ENCODE data around the gene SH3BP2. TPM values are rescaled to one million over a fixed set of nuclear protein-coding genes. Genes with fewer than 3 reads are reported as not detected.
"Not testable (repeated sequence)": the region's sequence is repeated elsewhere in the genome, so short reads cannot be mapped to it uniquely, and the experiment has no call there.

The SH3BP2 gene
- total RNA-seq, 2 experiments from 2014 or later, result 45.7 to 47.4 TPM

- intact Hi-C loops (cut with micrococcal nuclease), result no loop called here
- Mint-ChIP-seq H3K27me3 (ENCODE audit: low read depth) (no peaks in the 10 kb centered on the region), H3K4me1 (ENCODE audit: low read depth) (peaks cover 25% of the 10 kb centered on the region), H3K4me3 (no peak overlapping the region), H3K27ac (no peak overlapping the region), H3K36me3 (ENCODE audit: low read depth) (no peaks in the 10 kb centered on the region), H3K9me3 (no peaks in the 10 kb centered on the region)
- DNase-seq, result no peak
- CTCF ChIA-PET, result interaction anchor here (1.4 kb wide), 1 partner anchor 18 kb away, joined by 3 read pairs; no protein-coding TSS in a partner anchor
Measured at GRCh38 chr4:2768124-2768523, 24.8 kb upstream of the SH3BP2 start.

GRCh38 chr4:2768921-2769336, 24.0 kb upstream of the SH3BP2 start:
- H3K4me1 Mint-ChIP-seq (ENCODE audit: low read depth), result peaks cover 25% of the 10 kb centered on the region
- H3K27me3 Mint-ChIP-seq (ENCODE audit: low read depth), result no peaks in the 10 kb centered on the region
- no peak overlapping the region for H3K4me3 Mint-ChIP-seq
- no peak overlapping the region for H3K27ac Mint-ChIP-seq
- H3K9me3 Mint-ChIP-seq, result no peaks in the 10 kb centered on the region
- no peaks in the 10 kb centered on the region for H3K36me3 Mint-ChIP-seq (ENCODE audit: low read depth)
- intact Hi-C loops (cut with micrococcal nuclease), result no loop called here
- CTCF ChIA-PET, result interaction anchor here (0.6 kb wide), 1 partner anchor 71 kb away, joined by 4 read pairs; no protein-coding TSS in a partner anchor
- DNase-seq, result no peak

DNA sequence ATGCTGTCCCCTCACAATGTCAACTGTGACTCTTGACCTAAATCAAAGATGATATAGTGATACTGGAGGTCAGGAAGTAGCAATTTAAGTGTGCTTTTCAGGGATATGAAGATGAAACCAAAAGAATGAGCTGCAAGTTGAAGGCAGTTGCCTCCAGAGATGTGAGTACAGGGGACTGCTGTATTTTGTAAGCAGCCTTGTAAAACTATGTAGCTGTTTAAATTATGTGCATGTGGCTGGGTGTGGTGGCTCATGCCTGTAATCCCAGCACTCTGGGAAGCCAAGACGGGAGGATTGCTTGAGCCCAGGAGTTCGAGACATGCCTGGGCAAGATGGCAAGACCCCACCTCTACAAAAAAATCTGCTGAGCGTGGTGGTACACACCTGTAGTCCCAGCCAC, 21.6 kb upstream of the SH3BP2 start:
- Mint-ChIP-seq H3K27me3 (ENCODE audit: low read depth) (no peaks in the 10 kb centered on the region), H3K4me1 (ENCODE audit: low read depth) (peaks cover 25% of the 10 kb centered on the region), H3K27ac (no peak overlapping the region), H3K36me3 (ENCODE audit: low read depth) (no peaks in the 10 kb centered on the region), H3K4me3 (no peak overlapping the region), H3K9me3 (no peaks in the 10 kb centered on the region)
- DNase-seq, result no peak
- CTCF ChIA-PET, result no interaction called here
- intact Hi-C loops (cut with micrococcal nuclease), result loop anchor here (2.0 kb wide), 1 partner anchor 42 kb away; no protein-coding TSS in a partner anchor

DNA sequence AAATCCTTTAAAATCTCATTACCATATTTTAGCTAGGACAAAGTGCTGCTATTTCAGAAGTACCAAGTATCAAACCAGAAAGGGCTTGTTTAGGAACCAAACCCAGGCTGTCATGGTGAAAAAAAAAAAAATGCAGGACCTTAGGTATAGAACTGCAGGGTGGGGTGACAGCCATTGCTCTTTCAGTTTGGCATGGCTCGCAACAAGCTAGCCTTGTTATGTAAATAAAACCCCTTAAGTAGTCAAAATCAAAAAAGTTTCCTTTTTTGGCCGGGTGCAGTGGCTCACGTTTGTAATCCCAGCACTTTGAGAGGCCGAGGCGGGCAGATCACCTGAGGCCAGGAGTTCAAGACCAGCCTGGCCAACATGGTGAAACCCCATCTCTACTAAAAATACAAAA, 12.2 kb upstream of the SH3BP2 start:
- peaks cover 18% of the 10 kb centered on the region for H3K4me1 Mint-ChIP-seq (ENCODE audit: low read depth)

GRCh38 chr4:2781911-2782310, 11.0 kb upstream of the SH3BP2 start:
- Mint-ChIP-seq H3K4me3 (no peak overlapping the region), H3K4me1 (ENCODE audit: low read depth) (peaks cover 29% of the 10 kb centered on the region), H3K27ac (no peak overlapping the region), H3K9me3 (peaks cover 17% of the 10 kb centered on the region), H3K36me3 (ENCODE audit: low read depth) (no peaks in the 10 kb centered on the region), H3K27me3 (ENCODE audit: low read depth) (no peaks in the 10 kb centered on the region)
- intact Hi-C loops (cut with micrococcal nuclease), result no loop called here
- DNase-seq, result no peak
- CTCF ChIA-PET, result no interaction called here

More for the DNA sequence above, 12.2 kb upstream of the SH3BP2 start:
- DNase-seq; H3K4me3 Mint-ChIP-seq; H3K27me3 Mint-ChIP-seq (ENCODE audit: low read depth); intact Hi-C loops (cut with micrococcal nuclease); H3K36me3 Mint-ChIP-seq (ENCODE audit: low read depth); H3K27ac Mint-ChIP-seq; CTCF ChIA-PET: not testable (repeated sequence)
- H3K9me3 Mint-ChIP-seq, result peaks cover 17% of the 10 kb centered on the region

DNA sequence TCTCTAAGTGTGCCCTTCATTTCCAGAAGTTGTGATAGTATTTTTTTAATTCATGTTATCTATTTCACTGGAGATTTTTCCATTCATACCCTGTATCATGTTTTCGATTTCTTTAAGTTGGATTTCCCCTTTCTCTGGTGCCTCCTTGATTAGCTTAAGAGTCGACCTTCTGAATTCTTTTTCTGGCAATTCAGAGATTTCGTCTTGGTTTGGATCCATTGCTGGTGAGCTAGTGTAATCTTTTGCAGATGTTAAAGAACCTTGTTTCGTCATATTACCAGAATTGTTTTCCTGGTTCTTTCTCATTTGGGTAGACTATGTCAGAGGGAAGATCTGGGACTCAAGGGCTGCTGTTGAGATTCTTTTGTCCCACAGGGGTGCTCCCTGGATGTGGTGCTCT, 9.1 kb upstream of the SH3BP2 start:
- Mint-ChIP-seq H3K9me3 (peaks cover 17% of the 10 kb centered on the region), H3K27ac (peak overlapping the region; percentile 71), H3K27me3 (ENCODE audit: low read depth) (no peaks in the 10 kb centered on the region), H3K4me3 (no peak overlapping the region), H3K36me3 (ENCODE audit: low read depth) (no peaks in the 10 kb centered on the region), H3K4me1 (ENCODE audit: low read depth) (peaks cover 45% of the 10 kb centered on the region)
- CTCF ChIA-PET, result interaction anchor here (0.8 to 1.2 kb wide), 3 partner anchors 20 to 194 kb away, joined by 3 to 5 read pairs (median 3); no protein-coding TSS in a partner anchor
- DNase-seq, result no peak
- intact Hi-C loops (cut with micrococcal nuclease), result no loop called here

DNA sequence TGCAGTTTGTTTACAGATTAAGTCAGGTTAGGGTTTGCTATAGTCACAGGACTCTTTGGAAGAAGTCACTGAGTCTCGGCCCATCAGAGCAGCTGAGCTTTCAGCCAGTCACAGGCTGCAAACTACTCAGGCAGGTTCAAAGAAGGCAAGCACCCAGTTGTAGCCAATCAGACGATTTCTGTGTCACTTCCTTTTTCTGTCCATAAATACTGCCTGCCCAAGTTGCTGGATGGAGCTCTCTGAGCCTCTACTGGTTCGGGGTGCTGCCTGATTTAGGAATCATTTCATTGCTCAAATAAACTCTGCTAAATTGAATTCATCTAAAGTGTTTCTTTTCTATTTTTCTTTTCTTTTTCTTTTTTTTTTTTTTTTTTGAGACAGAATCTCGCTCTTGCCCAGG, 7.3 kb upstream of the SH3BP2 start:
- DNase-seq, result peak; percentile 75
- Mint-ChIP-seq H3K4me3 (no peak overlapping the region), H3K9me3 (peaks cover 17% of the 10 kb centered on the region), H3K4me1 (ENCODE audit: low read depth) (peaks cover 52% of the 10 kb centered on the region), H3K36me3 (ENCODE audit: low read depth) (no peaks in the 10 kb centered on the region), H3K27ac (peak overlapping the region; percentile 96), H3K27me3 (ENCODE audit: low read depth) (no peaks in the 10 kb centered on the region)
- CTCF ChIA-PET, result interaction anchor here (0.6 to 1.2 kb wide), 5 partner anchors 13 to 193 kb away, joined by 3 to 5 read pairs (median 3); no protein-coding TSS in a partner anchor
- intact Hi-C loops (cut with micrococcal nuclease), result loop anchor here (1.0 to 2.0 kb wide), 3 partner anchors 27 to 53 kb away; no protein-coding TSS in a partner anchor

DNA sequence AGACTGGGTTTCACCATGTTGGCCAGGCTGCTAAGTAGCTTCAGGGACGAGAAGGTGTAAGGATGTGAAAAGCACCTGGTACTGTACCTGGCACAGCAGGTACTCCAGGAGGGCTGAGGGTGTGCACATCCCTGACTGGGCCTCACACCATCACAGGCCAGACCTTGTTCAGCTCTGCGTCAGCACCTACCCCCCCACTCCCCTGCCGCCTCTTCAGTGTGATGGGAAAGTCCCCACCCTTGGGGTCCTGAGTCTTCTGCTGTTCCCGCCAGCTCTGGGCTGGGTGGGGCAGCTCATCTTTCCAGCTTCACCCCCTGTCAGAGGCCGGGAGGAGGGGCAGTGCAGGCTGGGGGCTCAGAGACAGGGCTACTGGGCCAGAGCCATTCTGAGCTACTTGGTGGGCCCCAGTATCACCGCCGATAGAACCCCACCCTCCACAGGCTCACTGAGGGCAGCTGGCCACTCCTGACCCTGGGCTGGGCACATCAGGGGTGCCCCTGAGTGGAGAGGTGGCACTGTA, 6.7 kb upstream of the SH3BP2 start:
- intact Hi-C loops (cut with micrococcal nuclease), result loop anchor here (1.0 to 2.0 kb wide), 3 partner anchors 27 to 53 kb away; no protein-coding TSS in a partner anchor
- CTCF ChIA-PET, result interaction anchor here (0.6 to 1.2 kb wide), 6 partner anchors 13 to 192 kb away, joined by 3 to 5 read pairs (median 3); no protein-coding TSS in a partner anchor
- H3K27me3 Mint-ChIP-seq (ENCODE audit: low read depth), result no peaks in the 10 kb centered on the region
- DNase-seq, result peak; percentile 90
- H3K27ac Mint-ChIP-seq, result peak overlapping the region; percentile 96
- H3K9me3 Mint-ChIP-seq, result peaks cover 17% of the 10 kb centered on the region
- no peak overlapping the region for H3K4me3 Mint-ChIP-seq
- H3K36me3 Mint-ChIP-seq (ENCODE audit: low read depth), result no peaks in the 10 kb centered on the region
- peaks cover 52% of the 10 kb centered on the region for H3K4me1 Mint-ChIP-seq (ENCODE audit: low read depth)

GRCh38 chr4:2786794-2787229, 6.1 kb upstream of the SH3BP2 start:
- CTCF ChIA-PET, result interaction anchor here (0.7 to 1.2 kb wide), 3 partner anchors 11 to 149 kb away, joined by 3 to 5 read pairs (median 3); no protein-coding TSS in a partner anchor
- no peak overlapping the region for H3K4me3 Mint-ChIP-seq
- peak overlapping the region; percentile 96 for H3K27ac Mint-ChIP-seq
- intact Hi-C loops (cut with micrococcal nuclease), result loop anchor here (1.0 to 2.0 kb wide), 3 partner anchors 26 to 52 kb away; no protein-coding TSS in a partner anchor
- H3K27me3 Mint-ChIP-seq (ENCODE audit: low read depth), result no peaks in the 10 kb centered on the region
- H3K9me3 Mint-ChIP-seq, result peaks cover 16% of the 10 kb centered on the region
- no peaks in the 10 kb centered on the region for H3K36me3 Mint-ChIP-seq (ENCODE audit: low read depth)
- no peak for DNase-seq
- peaks cover 52% of the 10 kb centered on the region for H3K4me1 Mint-ChIP-seq (ENCODE audit: low read depth)

GRCh38 chr4:2787230-2788100, 5.4 kb upstream of the SH3BP2 start:
- H3K4me3 Mint-ChIP-seq, result no peak overlapping the region

GRCh38 chr4:2788101-2788500, 4.8 kb upstream of the SH3BP2 start:
- no peak for DNase-seq
- intact Hi-C loops (cut with micrococcal nuclease), result no loop called here
- peaks cover 51% of the 10 kb centered on the region for H3K4me1 Mint-ChIP-seq (ENCODE audit: low read depth)
- H3K27me3 Mint-ChIP-seq (ENCODE audit: low read depth), result no peaks in the 10 kb centered on the region
- peak overlapping the region; percentile 96 for H3K27ac Mint-ChIP-seq
- H3K4me3 Mint-ChIP-seq, result no peak overlapping the region
- CTCF ChIA-PET, result no interaction called here
- peaks cover 9% of the 10 kb centered on the region for H3K9me3 Mint-ChIP-seq
- H3K36me3 Mint-ChIP-seq (ENCODE audit: low read depth), result no peaks in the 10 kb centered on the region

More at GRCh38 chr4:2787230-2788100, 5.4 kb upstream of the SH3BP2 start:
- H3K4me1 Mint-ChIP-seq (ENCODE audit: low read depth), result peaks cover 52% of the 10 kb centered on the region
- H3K36me3 Mint-ChIP-seq (ENCODE audit: low read depth), result no peaks in the 10 kb centered on the region
- peaks cover 13% of the 10 kb centered on the region for H3K9me3 Mint-ChIP-seq
- CTCF ChIA-PET, result interaction anchor here (0.9 kb wide), 1 partner anchor 11 kb away, joined by 3 read pairs; no protein-coding TSS in a partner anchor
- intact Hi-C loops (cut with micrococcal nuclease), result loop anchor here (2.0 kb wide), 2 partner anchors 25 to 51 kb away; no protein-coding TSS in a partner anchor
- H3K27me3 Mint-ChIP-seq (ENCODE audit: low read depth), result no peaks in the 10 kb centered on the region
- DNase-seq, result peak; percentile 73
- H3K27ac Mint-ChIP-seq, result peak overlapping the region; percentile 96

- Mint-ChIP-seq H3K4me3 (no peak overlapping the region), H3K36me3 (ENCODE audit: low read depth) (no peaks in the 10 kb centered on the region), H3K9me3 (peaks cover 6% of the 10 kb centered on the region), H3K27ac (no peak overlapping the region), H3K4me1 (ENCODE audit: low read depth) (peaks cover 51% of the 10 kb centered on the region), H3K27me3 (ENCODE audit: low read depth) (no peaks in the 10 kb centered on the region)
- intact Hi-C loops (cut with micrococcal nuclease), result no loop called here
- DNase-seq, result no peak
- CTCF ChIA-PET, result no interaction called here
Measured at GRCh38 chr4:2788532-2789103, 4.3 kb upstream of the SH3BP2 start.

Data from activated naive CD4-positive, alpha-beta T cell treated with anti-CD3 and anti-CD28 coated beads for 36 hours (primary cell).